MG63 (cell line): ENCODE results near the gene KAT14. TPM values are rescaled to one million over a fixed set of nuclear protein-coding genes. Genes with fewer than 3 reads are reported as not detected.
"Not testable (repeated sequence)": the region's sequence is repeated elsewhere in the genome, so short reads cannot be mapped to it uniquely, and the experiment has no call there.

Source experiments
- DNase-seq: peaks from one replicate; pipeline ENCODE4 v3.0.0-alpha.2; 2020
- H3K27me3 ChIP-seq: fragments of 250-450 bp; sonication (Bioruptor Pico); 2 replicates; pipeline ENCODE4 v1.5.1; 2020; ENCODE audit warnings: mild to moderate bottlenecking, moderate library complexity
- H3K36me3 ChIP-seq: fragments of 250-450 bp; sonication (Bioruptor Pico); 2 replicates; pipeline ENCODE4 v1.5.1; 2020; ENCODE audit warnings: mild to moderate bottlenecking, moderate library complexity
- H3K4me3 ChIP-seq: fragments of 250-450 bp; sonication (Bioruptor Pico); 2 replicates; pipeline ENCODE4 v1.5.1; 2020; ENCODE audit warnings: mild to moderate bottlenecking, moderate library complexity
- H3K9me3 ChIP-seq: fragments of 250-450 bp; sonication (Bioruptor Pico); 2 replicates; pipeline ENCODE4 v1.5.1; 2020; ENCODE audit warnings: mild to moderate bottlenecking, moderate library complexity
- total RNA-seq: library from RNA; depleted of rRNA; stranded (reverse); fragments of >200 nt; shearing (Covaris generic); gene quantifications from 2 replicates; pipeline ENCODE4 v1.2.3, GENCODE V29; 2014; ENCODE audit warnings: low replicate concordance; rRNA removed

KAT14 gene
- 9.9 and 13.1 TPM in 2 replicates for total RNA-seq

DNA sequence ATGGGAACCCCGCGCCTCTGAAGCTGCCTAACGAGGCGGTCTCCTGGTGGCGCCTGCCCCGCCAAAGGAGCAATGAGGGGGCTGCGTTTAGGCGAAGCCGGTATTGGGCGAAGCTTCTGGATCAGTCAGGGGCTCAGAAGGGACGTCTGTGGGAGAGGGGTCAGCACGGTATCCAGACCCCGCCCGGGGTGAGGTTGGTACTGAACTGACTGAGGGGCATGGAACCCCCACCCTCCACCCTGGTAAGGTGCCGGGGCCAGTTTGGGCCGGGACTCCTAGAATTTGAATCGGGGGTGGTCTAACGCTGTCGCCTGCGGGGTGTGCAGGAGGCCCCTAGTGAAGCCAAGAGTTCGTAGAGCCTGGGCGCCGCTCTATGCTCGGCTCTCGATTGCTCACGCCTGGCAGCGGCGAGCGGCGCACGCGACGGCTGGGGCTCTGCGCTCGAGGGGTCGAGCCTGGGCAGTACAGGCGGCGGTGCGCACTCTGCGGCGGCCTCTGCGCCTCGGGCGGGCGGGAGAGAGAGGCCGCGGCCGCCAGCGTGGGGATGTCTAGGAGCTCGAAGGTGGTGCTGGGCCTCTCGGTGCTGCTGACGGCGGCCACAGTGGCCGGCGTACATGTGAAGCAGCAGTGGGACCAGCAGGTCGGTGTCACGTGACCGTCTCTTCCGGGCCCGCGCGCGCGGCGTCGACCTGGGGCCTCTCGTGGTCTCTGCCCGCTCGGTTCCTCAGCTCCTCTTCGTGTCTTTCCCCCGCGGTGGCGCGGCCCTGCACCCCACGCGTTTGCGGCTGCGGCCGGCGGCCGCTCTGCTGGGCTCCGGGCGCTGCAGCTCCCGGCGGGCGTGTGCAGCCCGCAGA, at the start of gene KAT14, which contains the start of gene PET117:
Gene KAT14, plus strand, starts transcription at position 452 of the 854 bp plus-strand sequence. CDS start 4,798 bp downstream, outside the sequence.
Gene PET117, plus strand, starts transcription at position 452 of the 854 bp plus-strand sequence. Its CDS starts 93 bp downstream, at position 545.
- DNase-seq = peak; percentile 89
- no peaks in the 10 kb centered on the region for H3K27me3 ChIP-seq
- H3K9me3 ChIP-seq = no peaks in the 10 kb centered on the region
- H3K36me3 ChIP-seq = peaks cover 8% of the 10 kb centered on the region
- peak within 1 kb of the TSS; percentile 76 for H3K4me3 ChIP-seq

DNA sequence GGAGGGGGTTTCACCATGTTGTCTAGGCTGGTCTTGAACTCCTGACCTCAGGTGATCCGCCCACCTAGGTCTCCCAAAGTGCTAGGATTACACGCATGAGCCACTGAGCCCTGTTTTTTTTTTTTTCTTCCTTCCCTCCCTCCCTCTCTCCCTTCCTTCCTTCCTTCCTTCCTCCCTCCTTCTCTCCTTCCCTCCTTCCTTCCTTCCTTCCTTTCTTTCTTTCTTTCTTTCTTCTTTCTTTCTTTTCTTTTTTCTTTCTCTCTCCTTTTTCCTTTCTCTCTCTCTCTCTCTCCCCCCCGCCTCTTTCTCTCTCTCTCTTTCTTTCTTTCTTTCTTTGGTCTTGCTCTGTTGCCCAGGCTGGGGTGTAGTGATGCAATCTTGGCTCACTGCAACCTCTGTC, 49.4 kb upstream of the KAT14 start:
- not testable (repeated sequence) for H3K36me3 ChIP-seq, DNase-seq, H3K27me3 ChIP-seq, H3K9me3 ChIP-seq, H3K4me3 ChIP-seq

DNA sequence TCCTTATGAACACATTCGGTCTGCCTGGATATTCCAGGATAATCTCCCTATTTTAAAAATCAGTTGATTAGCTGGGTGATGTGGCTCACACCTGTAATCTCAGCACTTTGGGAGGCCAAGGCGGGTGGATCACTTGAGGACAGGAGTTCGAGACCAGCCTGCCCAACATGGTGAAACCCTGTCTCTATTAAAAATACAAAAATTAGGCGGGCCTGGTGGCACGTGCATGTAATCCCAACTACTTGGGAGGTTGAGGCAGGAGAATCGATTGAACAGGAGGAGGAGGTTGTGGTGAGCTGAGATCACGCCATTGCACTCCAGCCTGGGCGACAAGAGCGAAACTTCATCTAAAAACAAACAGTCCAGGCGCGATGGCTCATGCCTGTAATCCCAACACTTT, 48.8 kb upstream of the KAT14 start:
- H3K4me3 ChIP-seq, H3K36me3 ChIP-seq, H3K27me3 ChIP-seq, H3K9me3 ChIP-seq, DNase-seq: not testable (repeated sequence)

DNA sequence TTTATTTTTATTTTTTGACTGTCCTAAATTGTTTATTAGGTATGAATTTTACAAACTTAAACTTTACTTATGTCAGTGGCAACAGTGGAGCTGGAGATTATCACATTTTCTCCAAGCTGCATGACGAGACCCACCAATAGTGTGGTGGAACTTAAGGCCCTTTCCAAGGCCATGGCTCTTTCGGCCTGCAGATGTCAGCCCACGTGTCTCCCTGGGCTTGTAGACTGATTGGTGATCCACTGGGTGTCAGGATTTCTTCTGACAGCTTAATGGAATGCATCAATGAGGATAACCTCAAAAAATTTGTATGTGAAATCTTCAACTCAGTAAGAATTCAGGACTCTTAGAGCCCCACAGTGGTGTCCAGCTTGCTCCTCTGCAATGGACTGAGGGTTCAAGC, 47.6 kb upstream of the KAT14 start:
- H3K36me3 ChIP-seq = no peaks in the 10 kb centered on the region
- DNase-seq = no peak
- H3K27me3 ChIP-seq = no peaks in the 10 kb centered on the region
- no peaks in the 10 kb centered on the region for H3K9me3 ChIP-seq
- no peak overlapping the region for H3K4me3 ChIP-seq

DNA sequence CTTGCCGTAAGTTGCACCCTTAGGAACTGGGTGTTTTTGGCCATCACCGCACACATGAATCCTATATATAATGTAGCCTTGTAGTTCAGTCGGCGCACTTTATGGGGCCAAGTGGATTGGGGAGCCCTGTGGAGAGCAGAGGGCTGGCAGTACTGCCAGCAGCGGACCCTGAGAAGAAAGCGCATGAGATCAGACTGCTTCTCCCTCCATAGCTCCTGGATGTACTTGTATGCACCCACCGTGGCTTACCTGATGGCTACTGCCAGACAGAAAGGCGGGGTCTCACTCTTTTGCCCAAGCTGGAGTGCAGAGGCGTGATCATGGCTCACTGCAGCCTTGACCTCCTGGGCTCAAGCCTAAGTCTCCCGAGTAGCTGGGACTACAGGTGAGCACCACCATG, 47.2 kb upstream of the KAT14 start:
- H3K27me3 ChIP-seq = no peaks in the 10 kb centered on the region
- no peak overlapping the region for H3K4me3 ChIP-seq
- no peak for DNase-seq
- H3K9me3 ChIP-seq = no peaks in the 10 kb centered on the region
- no peaks in the 10 kb centered on the region for H3K36me3 ChIP-seq

GRCh38 chr20:18091623-18092022, 46.0 kb upstream of the KAT14 start:
- Histone ChIP-seq H3K9me3 (no peaks in the 10 kb centered on the region), H3K36me3 (no peaks in the 10 kb centered on the region), H3K4me3 (no peak overlapping the region), H3K27me3 (no peaks in the 10 kb centered on the region)
- no peak for DNase-seq

GRCh38 chr20:18092890-18093289, 44.8 kb upstream of the KAT14 start:
- H3K9me3 ChIP-seq = no peaks in the 10 kb centered on the region
- H3K36me3 ChIP-seq = no peaks in the 10 kb centered on the region
- no peak for DNase-seq
- H3K4me3 ChIP-seq = no peak overlapping the region
- H3K27me3 ChIP-seq = no peaks in the 10 kb centered on the region

GRCh38 chr20:18093388-18093787, 44.3 kb upstream of the KAT14 start:
- H3K27me3 ChIP-seq = no peaks in the 10 kb centered on the region
- no peak overlapping the region for H3K4me3 ChIP-seq
- no peaks in the 10 kb centered on the region for H3K36me3 ChIP-seq
- DNase-seq = no peak
- H3K9me3 ChIP-seq = no peaks in the 10 kb centered on the region

DNA sequence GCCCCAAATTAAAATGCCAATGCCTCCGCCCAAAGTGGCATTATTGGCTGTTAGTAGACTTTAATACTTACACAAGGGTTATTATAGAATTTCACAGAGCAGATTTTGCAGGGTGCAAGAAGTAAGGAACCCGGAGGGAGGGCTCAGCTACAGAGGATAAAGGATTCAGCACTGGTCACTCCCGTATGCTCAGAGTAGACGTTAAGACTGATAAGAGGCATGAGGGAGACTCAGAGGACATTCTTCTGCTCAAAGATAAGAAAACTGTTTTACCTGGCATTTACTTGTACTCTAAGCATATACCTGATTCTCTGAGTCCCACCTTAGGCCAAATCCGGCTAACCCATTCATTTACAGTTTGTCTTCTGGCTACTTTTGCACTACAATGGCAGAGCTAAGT, 43.5 kb upstream of the KAT14 start:
- Histone ChIP-seq H3K36me3 (no peaks in the 10 kb centered on the region), H3K27me3 (no peaks in the 10 kb centered on the region), H3K9me3 (no peaks in the 10 kb centered on the region), H3K4me3 (no peak overlapping the region)
- DNase-seq = no peak

DNA sequence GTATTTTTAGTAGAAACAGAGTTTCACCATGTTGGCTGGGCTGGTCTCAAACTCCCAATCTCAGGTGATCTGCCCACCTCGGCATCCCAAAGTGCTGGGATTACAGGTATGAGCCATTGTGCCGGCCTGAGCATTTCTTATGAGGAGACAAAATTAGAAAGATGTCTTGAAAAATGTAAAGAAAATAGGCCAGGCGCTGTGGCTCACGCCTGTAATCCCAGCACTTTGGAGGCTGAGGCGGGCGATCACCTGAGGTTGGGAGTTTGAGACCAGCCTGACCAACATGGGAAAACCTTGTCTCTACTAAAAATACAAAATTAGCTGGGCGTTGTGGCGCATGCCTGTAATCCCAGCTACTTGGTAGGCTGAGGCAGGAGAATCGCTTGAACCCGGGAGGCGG, 37.1 kb upstream of the KAT14 start:
- H3K27me3 ChIP-seq, H3K36me3 ChIP-seq, DNase-seq, H3K4me3 ChIP-seq, H3K9me3 ChIP-seq: not testable (repeated sequence)

DNA sequence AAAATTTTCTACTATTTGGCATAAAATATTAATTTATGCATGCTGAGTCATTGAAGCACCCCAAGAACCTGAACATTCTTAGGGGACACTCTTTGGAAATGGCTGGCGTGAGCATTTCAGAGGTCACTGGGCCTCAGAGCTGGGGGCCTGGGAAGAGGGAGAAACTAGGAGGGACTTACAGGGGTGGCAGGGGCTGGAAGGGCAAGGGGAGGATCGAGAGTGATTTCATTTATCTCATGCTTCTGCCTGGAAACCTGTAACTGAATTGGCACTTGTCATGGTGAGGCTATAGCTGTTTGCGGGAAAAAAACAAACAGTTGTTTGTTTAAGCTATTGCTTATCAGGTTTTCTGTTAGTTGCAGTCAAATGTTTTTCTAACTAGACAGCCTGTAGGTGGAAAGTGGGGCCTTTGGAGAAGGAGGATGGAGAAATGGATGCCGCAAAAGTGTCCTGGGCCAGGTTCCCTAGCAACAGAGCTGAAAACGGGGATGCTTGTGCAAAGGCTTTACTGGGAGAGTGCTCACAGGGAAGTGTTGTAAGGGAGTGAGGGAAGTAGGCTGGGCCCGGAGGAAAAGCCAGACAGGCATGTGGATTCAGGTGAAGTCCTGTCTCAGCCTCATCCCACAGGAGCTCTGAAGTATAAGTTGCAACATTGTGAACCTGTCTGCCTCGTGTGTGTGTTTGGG, 36.4 kb upstream of the KAT14 start:
- Histone ChIP-seq H3K36me3 (no peaks in the 10 kb centered on the region), H3K9me3 (no peaks in the 10 kb centered on the region)

DNA sequence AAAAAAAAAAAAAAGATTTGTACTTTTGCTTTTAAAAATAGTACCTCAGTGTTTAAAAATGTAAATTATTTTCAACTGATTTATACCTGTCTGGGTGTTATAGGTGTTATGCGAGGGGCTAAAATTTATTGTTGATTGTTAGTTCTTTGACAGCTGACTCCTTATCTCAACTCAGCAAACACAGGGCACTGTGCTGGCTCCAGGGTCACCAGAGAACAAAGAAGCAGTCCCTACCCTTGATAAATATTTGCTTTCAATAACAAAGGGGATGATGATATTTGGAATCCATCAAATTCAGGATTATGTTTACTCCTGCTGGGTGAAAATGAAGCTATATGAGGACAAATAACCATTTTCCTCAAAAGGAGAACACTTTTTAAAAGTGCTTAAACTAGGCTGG, 34.2 kb upstream of the KAT14 start:
- Histone ChIP-seq H3K27me3 (no peaks in the 10 kb centered on the region), H3K36me3 (no peaks in the 10 kb centered on the region), H3K9me3 (no peaks in the 10 kb centered on the region), H3K4me3 (no peak overlapping the region)
- DNase-seq = no peak

More for the DNA sequence above, 36.4 kb upstream of the KAT14 start:
- DNase-seq = no peak
- Histone ChIP-seq H3K4me3 (no peak overlapping the region), H3K27me3 (no peaks in the 10 kb centered on the region)

DNA sequence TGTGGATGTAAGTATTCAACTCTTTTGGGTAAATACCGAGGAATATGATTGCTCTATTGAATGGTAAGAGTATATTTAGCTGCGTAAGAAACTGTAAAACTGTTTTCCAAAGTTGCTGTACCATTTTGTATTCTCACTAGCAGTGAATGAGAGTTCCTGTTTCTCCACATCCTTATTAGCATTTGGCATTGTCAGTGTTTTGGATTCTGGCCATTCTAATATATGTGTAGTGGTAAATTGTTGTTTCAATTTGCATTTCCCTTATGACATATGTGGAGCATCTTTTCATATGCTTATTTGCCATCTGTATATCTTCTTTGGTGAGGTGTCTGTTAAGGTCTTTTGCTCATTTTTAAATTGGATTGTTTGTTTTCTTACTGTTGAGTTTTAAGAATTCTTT, 29.3 kb upstream of the KAT14 start:
- no peak for DNase-seq
- no peaks in the 10 kb centered on the region for H3K27me3 ChIP-seq
- no peaks in the 10 kb centered on the region for H3K9me3 ChIP-seq
- no peaks in the 10 kb centered on the region for H3K36me3 ChIP-seq
- no peak overlapping the region for H3K4me3 ChIP-seq

GRCh38 chr20:18128574-18128973, 9.1 kb upstream of the KAT14 start:
- not testable (repeated sequence) for DNase-seq, H3K27me3 ChIP-seq, H3K9me3 ChIP-seq, H3K36me3 ChIP-seq, H3K4me3 ChIP-seq

DNA sequence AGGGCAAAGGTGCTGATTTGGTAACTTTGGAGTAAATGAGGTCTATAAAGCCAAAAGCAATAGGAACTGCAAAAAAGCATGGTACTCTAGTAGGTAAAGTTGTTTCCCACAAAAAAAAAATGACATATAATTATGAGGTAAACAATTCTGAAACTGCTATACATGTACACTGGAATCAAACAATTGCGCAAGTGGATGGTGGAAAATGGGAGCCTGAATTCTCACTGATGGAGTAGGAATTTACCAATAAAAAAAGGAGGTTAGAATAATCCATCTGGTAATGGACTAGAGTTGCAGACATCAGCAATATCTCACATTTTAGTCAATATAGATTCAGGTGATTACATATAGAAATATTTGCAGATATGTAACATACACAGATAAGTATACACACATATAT, 5.0 kb upstream of the KAT14 start:
- no peak for DNase-seq
- H3K27me3 ChIP-seq = no peaks in the 10 kb centered on the region
- H3K4me3 ChIP-seq = no peak overlapping the region
- no peaks in the 10 kb centered on the region for H3K36me3 ChIP-seq
- H3K9me3 ChIP-seq = no peaks in the 10 kb centered on the region

DNA sequence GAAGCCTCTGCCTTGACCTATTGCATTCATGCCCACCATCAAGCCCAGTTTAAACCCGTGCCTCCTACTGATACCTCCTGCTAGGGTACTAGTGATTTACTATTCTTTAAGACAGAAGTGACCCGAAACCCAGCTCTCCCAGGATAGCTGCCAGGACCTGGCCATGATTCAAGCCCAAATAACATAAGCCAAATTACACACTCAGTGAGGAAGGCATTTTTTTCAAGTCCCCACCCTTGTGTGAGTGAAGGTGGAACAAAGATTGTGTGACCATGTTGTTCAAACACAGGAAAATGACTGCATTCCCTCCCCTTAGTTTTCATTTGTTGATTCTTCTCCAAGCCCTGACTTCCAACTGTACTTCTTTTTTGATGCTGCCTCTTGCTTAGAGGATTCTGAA, 3.7 kb upstream of the KAT14 start:
- Histone ChIP-seq H3K9me3 (no peaks in the 10 kb centered on the region), H3K36me3 (no peaks in the 10 kb centered on the region), H3K4me3 (no peak overlapping the region), H3K27me3 (no peaks in the 10 kb centered on the region)
- DNase-seq = no peak

- Histone ChIP-seq H3K4me3 (peak overlapping the region; percentile 76), H3K9me3 (no peaks in the 10 kb centered on the region), H3K27me3 (no peaks in the 10 kb centered on the region), H3K36me3 (peaks cover 12% of the 10 kb centered on the region)
- no peak for DNase-seq
Observed at GRCh38 chr20:18138266-18138582, 561 bp downstream of the KAT14 start.
